SH-SY5Y (cell line): ENCODE data around the gene OR10A7.

Source experiments
- GATA2 ChIP-seq: IDR thresholded peaks from 2 replicates; pipeline ENCODE4 v1.6.1; 2011; ENCODE audit warnings: mild to moderate bottlenecking, low read depth, low read length
- GATA3 ChIP-seq: IDR thresholded peaks from 2 replicates; pipeline ENCODE4 v1.6.1; 2011; ENCODE audit warnings: low read depth, mild to moderate bottlenecking, low read length, moderate library complexity

- no peak for TF ChIP-seq GATA2
- no peak for TF ChIP-seq GATA3
Observed at GRCh38 chr12:55246159-55246558, 25.3 kb downstream of the OR10A7 start.
